HG03565 (cell line): Measurements from ENCODE around the gene CBLN3.

ENCODE experiments used
- ATAC-seq: cut with Tn5 transposase; IDR thresholded peaks from one replicate; pipeline ENCODE4 v1.9.1; 2021; ENCODE audit warnings: mild to moderate bottlenecking, moderate library complexity; ENCODE audit not compliant: unreplicated experiment

The CBLN3 gene

GRCh38 chr14:24385524-24385923, 43.9 kb downstream of the CBLN3 start:
- ATAC-seq = no peak

- ATAC-seq = no peak
These were observed 45.3 kb downstream of the CBLN3 start for GRCh38 chr14:24384169-24384568.

GRCh38 chr14:24382064-24382371, 47.5 kb downstream of the CBLN3 start:
- ATAC-seq = no peak

- no peak for ATAC-seq
These were observed 48.0 kb downstream of the CBLN3 start for GRCh38 chr14:24381363-24382063.

- ATAC-seq = no peak
These were observed 49.3 kb downstream of the CBLN3 start for GRCh38 chr14:24379907-24380730.

- ATAC-seq = no peak
These were observed 50.2 kb downstream of the CBLN3 start for GRCh38 chr14:24378981-24379906.

- ATAC-seq = no peak
These were observed 51.1 kb downstream of the CBLN3 start for GRCh38 chr14:24378327-24378726.

- no peak for ATAC-seq
These were observed 51.8 kb downstream of the CBLN3 start for GRCh38 chr14:24377657-24378056.

- no peak for ATAC-seq
These were observed 52.3 kb downstream of the CBLN3 start for GRCh38 chr14:24377126-24377525.
